HG03060 (cell line): ENCODE measurements around the gene NYNRIN.

ENCODE experiments used
- ATAC-seq: cut with Tn5 transposase; IDR thresholded peaks from one replicate; pipeline ENCODE4 v1.9.1; 2021; ENCODE audit warnings: low read depth, moderate number of reproducible peaks; ENCODE audit not compliant: unreplicated experiment

The NYNRIN gene

DNA sequence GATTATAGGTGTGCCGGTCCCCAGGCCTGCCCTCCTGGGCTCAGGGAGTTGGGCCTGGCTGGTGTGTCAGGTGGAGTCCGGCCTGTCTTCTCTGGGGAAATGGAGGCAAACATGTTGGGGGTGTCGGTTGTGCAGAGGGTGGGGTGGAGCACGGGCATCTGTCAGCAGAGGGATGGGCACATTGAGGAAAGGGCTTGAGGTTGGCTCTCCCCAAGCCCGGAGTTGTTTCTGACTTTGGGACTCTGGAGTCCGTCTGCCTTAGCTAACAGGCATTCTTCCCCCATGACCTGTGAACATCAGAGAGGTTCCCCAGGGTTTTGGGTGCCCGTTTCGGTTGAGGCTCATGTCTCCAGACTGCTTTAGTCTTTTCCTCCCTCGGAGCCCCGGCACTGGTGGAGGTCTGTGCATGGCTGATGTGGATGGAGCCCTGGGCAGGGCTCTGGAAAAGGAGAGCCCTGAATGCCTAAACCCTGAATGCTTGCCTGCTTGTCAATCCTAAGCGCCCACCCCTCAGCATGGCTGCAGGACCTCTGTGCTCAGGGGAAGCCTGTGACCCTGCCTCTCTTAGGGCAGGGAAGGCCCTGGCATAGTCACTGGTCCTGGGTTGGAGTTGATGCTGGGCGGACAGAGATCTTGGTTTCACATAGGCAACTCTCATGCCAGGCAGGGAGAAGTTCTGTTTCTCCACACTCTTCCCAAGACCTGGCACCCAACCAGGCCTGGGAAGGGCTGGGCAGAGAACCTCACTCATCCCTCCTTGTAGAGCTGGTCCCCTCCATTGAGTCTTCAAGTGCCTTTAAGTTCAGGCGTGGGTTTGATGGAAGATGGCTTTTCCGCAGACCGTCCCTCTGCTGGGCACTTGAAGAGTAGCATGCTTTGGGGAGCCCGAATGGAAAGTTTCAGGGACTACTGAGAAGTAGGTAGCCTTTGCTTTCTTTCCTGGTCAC lies 12.9 kb downstream of the NYNRIN start:
- no peak for ATAC-seq

GRCh38 chr14:24414077-24414476 lies 15.3 kb downstream of the NYNRIN start:
- no peak for ATAC-seq

- ATAC-seq, result no peak
Measured at GRCh38 chr14:24414732-24415420, 16.1 kb downstream of the NYNRIN start.

DNA sequence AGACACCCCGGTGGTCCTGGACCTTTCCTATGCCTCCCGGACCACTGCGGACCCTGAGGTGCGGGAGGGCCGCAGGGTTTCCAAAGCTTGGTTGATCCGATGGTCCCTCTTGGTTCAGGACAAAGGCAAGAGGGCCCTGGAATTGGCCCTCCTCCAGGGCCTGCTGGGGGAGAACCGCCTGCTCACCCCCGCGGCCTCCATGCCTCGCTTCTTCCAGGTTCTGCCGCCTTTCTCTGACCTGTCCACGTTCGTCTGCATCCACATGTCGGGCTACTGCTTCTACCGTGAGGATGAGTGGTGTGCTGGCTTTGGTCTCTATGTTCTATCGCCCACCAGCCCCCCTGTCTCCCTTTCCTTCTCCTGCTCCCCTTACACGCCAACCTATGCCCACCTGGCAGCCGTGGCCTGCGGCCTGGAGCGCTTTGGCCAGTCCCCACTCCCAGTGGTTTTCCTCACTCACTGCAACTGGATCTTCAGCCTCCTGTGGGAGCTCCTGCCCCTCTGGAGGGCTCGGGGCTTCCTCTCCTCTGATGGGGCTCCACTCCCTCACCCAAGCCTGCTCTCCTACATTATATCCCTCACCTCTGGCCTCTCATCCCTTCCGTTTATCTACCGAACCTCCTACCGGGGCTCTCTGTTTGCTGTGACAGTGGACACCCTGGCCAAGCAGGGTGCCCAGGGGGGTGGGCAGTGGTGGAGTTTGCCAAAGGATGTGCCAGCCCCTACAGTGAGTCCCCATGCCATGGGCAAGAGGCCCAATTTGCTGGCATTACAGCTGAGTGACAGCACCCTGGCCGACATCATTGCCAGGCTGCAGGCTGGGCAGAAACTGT lies 16.8 kb downstream of the NYNRIN start:
- ATAC-seq, result no peak

DNA sequence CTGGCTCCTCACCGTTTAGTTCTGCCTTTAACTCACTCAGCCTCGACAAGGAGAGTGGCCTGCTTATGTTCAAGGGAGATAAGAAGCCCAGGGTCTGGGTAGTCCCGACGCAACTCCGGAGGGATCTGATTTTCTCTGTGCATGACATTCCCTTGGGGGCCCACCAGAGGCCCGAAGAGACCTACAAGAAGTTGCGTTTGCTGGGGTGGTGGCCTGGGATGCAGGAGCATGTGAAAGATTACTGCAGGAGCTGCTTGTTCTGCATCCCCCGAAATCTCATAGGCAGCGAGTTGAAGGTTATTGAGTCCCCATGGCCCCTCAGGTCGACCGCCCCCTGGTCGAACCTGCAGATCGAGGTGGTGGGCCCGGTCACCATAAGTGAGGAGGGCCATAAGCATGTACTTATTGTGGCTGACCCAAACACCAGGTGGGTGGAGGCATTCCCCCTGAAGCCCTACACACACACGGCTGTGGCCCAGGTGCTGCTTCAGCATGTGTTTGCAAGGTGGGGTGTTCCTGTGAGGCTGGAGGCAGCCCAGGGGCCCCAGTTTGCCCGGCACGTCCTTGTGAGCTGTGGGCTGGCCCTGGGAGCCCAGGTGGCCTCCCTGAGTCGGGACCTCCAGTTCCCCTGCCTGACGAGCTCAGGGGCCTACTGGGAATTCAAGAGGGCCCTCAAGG lies 17.6 kb downstream of the NYNRIN start:
- no peak for ATAC-seq

GRCh38 chr14:24416932-24417619 lies 18.3 kb downstream of the NYNRIN start:
- no peak for ATAC-seq

- no peak for ATAC-seq
Measured at GRCh38 chr14:24417832-24418491, 19.2 kb downstream of the NYNRIN start.

DNA sequence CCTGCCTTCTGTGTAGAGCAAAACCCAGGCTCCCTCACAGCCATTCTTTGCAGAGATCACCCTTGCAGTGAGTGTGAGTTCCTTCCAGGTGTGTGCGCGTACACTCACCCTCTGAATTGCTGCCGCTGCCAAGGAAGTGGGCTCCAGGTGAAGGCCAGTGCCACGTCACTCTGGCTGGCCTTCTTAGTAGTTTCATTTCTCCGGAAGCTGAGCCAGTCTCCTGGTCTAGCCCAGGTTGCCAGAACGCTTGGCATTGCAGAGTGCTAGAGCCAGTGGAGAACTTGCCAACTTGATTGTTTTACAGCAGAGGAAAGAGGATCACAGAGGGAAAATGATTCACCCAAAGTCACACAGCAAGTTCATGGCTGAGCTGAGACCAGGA lies 19.7 kb downstream of the NYNRIN start:
- ATAC-seq, result no peak

DNA sequence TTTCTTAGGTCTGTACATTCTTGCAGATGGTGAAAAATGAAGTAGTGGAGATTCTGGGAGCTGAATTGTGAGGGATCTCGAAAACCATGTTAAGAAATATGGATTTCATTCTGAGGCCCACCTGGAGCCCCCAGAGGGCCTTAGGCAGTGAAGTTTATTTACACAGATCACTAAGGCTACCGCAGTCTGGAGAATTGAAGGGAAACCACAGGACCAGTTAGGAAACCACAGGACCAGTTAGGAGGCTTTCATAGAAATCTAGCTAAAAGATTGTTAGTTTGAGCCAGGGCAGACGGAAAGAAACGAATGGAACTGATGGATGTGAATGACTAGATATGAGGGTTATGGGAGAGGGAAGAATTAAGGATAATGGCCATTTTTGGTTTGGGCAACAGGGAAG lies 23.5 kb downstream of the NYNRIN start:
- no peak for ATAC-seq

GRCh38 chr14:24422694-24423601 lies 24.1 kb downstream of the NYNRIN start:
- ATAC-seq, result no peak

- no peak for ATAC-seq
Measured at GRCh38 chr14:24425704-24426103, 26.9 kb downstream of the NYNRIN start.

GRCh38 chr14:24426150-24426911 lies 27.5 kb downstream of the NYNRIN start:
- no peak for ATAC-seq

DNA sequence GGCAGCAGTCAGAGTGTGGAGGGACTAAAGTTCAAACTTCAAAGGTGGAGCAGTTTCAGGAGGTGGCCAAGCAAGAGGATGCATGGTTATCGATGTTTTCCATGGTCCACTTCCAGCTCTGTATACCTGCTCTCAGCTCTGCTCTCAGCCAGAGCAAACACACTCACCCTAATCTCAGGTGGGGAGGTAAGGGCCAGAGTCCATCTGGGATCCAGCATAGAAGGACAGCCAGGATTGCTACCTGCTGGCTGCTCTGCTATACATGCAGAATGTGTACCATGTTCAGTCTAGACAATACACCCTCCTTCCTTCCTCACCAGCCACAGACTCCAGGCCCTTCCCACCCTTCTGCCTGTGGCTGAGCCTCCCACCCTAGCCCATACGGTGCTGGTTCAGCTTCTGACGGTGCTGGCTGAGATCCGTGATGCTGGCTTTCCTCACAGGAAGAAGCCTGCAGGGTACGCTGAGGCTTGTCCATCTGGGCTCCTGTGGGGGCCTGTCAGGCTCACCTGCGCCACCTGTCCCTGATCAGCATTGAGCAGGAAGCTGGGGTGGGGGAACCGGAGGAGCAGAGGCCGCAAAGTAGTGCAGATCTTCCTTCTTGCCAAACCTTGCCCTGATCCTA lies 28.2 kb downstream of the NYNRIN start:
- ATAC-seq, result no peak

DNA sequence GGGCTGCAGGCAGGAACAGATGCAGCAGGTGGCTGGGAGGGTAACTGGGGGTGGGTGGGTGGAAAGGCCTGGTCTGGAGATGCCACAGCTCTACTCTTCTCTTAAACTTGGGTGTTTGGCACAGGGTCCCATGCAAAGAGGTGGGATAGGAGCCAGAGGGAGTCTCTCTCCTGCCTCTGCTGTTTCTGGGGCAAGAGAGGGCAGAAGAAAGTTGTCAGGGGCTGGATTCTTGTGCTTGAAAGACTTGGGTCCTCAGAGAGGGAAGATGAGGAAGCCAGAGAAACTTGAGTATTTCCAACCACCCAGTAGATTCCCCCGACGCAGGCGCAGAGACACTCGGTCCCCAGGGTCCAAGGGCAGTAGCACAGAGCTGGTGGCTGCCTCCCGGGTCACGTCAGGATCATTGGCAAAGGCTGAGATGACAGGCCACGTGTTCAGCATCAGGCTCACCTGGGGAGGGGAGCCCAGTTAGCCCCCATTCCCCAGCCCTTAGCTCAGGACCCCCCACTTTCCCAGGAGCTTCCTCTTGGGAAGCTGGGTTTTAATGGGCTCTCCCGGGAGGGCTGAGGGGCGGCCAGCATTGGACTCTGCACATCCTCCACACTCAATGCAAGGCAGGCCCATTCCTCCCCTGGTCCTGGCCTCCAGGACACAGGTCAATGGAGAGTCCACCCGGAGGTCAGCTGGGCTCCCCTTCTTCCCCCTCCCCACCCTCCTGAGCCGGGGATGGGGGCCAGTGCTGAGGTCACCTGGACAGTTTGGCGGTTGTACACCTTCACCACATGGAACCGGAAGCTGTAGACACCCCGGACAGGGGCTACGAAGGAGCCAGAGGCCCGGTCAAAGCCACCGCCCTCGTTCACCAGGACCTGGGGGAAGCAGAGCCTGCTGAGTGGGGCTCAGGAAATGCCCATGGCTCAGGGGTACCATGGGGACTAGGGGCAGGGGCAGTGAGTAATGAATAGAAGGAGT lies 29.0 kb downstream of the NYNRIN start:
- no peak for ATAC-seq

GRCh38 chr14:24428628-24429394 lies 30.0 kb downstream of the NYNRIN start:
- no peak for ATAC-seq
